HG03442 (cell line): ENCODE measurements around the gene NRM.
A peak's percentile ranks its signal among the peaks of the same experiment; 100 is the strongest.
"Not testable (repeated sequence)": the region's sequence is repeated elsewhere in the genome, so short reads cannot be mapped to it uniquely, and the experiment has no call there.

ENCODE experiments used
- ATAC-seq: cut with Tn5 transposase; IDR thresholded peaks from one replicate; pipeline ENCODE4 v1.9.1; 2021; ENCODE audit warnings: mild to moderate bottlenecking, moderate library complexity; ENCODE audit not compliant: unreplicated experiment

The NRM gene

DNA sequence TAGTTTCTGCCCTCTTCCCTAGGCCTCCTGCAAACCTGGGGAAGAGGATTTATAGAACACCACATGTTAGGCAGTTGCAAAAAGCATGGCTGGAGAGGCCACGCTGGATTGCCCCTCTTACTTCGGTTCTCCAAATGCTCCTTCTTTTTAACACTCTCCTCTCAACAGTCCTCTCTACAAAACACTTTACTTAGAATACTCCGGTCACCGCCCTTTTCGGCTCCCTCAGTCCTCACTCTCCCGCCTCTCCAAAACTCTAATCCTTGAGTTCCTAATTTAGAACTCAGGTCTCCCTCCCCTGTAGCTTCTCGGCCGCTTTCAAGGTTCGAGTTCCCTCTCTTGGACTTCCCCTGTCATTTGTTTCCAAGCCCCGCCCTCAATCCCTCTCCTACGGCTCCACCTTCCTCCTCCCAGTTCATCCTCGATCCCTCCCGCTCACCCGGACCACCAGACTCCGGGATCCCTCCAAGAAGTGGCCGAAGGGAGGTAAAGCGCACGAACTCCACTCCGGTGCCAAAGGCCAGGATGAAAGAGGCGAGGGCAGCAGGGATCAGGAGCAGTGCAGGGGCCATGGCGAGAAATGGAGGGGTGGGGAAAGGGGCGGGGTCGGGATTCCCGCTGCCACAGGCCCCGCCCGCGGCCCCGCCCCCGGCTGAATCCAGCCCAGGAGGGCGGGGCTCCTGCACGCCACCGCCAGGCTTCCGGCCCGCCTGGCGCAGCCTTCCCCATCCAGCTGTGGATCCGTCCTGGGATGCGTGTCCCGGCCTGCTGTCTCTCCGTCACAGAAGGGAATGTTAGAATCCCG lies at the start of gene NRM:
NRM (minus strand) TSS at position 582 of the 805 bp plus-strand sequence; CDS start at position 572, 10 bp downstream.
- ATAC-seq, result peak; percentile 33

- ATAC-seq, result no peak
Measured at GRCh38 chr6:30740540-30740870, 49.7 kb upstream of the NRM start.

GRCh38 chr6:30738532-30738931 lies 47.7 kb upstream of the NRM start:
- ATAC-seq, result no peak

- ATAC-seq, result no peak
Measured at GRCh38 chr6:30735668-30736314, 45.0 kb upstream of the NRM start.

DNA sequence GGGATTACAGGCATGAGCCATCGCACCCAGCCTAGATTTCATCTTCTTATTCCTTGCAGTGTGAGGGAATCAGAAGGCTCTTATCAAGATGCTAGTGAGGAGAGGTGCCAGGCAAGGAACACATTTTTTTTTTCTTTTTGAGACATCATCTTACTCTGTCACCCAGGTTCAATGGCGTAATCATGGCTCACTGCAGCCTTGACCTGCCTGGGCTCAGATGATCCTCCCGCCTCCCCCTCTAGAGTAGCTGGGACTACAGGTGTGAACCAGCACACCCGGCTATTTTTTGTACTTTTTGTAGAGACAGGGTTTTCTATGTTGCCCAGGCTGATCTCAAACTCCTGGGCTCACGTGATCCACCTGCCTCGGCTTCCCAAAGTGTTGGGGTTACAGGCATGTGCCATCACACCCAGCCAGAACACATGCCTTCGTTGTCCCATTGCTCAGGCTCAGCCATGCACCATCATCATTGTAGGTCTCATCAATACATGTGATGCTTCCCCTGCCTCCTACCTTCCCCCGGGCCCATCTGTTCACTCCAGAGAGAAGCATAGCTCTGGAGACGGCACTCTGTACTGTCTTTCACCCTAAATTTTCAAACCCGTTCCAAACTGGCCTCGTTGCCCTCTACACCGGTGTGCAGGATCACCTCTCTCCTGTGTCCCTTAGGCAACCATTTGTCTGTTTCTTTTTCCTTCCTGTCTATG lies 41.6 kb upstream of the NRM start:
- ATAC-seq, result no peak

- peak; percentile 49 for ATAC-seq
Measured at GRCh38 chr6:30730601-30731435, 40.0 kb upstream of the NRM start.

GRCh38 chr6:30727920-30728553 lies 37.3 kb upstream of the NRM start:
- ATAC-seq, result no peak

DNA sequence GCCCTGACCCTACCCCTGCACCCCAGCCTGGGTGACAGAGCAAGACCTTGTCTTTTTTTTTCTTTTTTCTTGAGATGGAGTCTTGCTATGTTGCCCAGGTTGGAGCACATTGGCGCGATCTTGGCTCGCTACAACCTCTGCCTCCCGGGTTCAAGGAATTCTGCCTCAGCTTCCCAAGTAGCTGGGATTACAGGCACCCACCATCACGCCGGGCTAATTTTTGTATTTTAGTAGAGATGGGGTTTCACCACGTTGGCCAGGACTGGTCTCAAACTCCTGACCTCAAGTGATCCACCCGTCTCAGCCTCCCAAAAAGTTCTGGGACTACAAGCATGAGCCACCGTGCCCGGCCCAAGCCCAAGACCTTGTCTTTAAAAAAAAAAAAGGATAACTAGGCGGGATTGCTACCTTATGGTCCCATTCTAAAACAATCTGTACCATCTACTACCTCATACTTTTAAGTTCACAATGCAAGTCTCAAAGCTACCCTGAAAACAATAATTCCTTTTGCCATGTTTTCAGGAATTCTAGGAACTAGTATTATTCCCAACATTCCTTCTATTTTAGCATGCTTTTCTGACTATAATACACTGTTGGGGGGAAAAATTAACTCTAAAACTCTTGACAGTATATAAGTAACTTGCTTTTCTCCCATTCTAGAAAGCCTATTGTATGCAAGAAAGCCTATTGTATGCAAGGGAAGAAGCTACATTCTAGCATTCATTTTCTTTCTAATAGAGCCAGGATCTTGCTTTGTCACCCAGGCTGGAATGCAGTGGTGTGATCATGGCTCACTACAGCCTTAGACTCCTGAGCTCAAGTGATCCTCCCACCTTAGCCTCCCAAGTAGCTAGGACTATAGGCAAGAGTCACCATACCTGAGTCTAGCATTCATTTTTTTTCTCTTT lies 36.0 kb upstream of the NRM start:
- ATAC-seq, result no peak

- ATAC-seq, result no peak
Measured at GRCh38 chr6:30725713-30726505, 35.1 kb upstream of the NRM start.

DNA sequence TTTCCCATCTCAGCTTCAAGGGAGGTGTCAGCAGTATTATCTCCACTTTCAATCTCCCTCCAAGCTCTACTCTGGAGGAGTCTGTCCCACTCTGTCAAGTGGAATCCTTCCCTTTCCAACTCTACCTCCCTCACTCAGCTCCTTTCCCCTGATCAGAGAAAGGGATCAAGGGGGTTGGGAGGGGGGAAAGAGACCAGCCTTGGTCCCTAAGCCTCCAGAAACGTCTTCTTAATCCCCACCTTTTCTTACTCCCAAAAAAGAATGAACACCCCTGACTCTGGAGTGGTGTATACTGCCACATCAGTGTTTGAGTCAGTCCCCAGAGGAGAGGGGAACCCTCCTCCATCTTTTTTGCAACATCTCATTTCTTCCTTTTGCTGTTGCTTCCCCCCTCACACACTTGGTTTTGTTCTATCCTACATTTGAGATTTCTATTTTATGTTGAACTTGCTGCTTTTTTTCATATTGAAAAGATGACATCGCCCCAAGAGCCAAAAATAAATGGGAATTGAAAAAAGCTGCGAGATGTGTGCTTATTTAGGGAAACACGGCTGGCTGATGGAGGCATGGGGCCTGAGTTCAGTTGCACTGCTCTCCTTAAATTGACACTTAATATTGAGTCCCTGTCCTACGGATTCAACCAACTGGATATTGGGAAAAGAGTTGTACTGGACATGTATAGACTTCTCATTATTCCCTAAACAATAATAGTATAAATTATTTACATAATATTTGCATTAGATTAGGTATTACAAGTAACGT lies 34.3 kb upstream of the NRM start:
- ATAC-seq, result no peak

DNA sequence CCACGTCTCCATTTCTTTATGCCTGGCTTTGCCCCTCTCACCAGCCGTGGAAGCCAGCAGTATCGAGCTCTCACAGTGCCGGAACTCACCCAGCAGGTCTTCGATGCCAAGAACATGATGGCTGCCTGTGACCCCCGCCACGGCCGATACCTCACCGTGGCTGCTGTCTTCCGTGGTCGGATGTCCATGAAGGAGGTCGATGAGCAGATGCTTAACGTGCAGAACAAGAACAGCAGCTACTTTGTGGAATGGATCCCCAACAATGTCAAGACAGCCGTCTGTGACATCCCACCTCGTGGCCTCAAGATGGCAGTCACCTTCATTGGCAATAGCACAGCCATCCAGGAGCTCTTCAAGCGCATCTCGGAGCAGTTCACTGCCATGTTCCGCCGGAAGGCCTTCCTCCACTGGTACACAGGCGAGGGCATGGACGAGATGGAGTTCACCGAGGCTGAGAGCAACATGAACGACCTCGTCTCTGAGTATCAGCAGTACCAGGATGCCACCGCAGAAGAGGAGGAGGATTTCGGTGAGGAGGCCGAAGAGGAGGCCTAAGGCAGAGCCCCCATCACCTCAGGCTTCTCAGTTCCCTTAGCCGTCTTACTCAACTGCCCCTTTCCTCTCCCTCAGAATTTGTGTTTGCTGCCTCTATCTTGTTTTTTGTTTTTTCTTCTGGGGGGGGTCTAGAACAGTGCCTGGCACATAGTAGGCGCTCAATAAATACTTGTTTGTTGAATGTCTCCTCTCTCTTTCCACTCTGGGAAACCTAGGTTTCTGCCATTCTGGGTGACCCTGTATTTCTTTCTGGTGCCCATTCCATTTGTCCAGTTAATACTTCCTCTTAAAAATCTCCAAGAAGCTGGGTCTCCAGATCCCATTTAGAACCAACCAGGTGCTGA lies 33.3 kb upstream of the NRM start:
- not testable (repeated sequence) for ATAC-seq

DNA sequence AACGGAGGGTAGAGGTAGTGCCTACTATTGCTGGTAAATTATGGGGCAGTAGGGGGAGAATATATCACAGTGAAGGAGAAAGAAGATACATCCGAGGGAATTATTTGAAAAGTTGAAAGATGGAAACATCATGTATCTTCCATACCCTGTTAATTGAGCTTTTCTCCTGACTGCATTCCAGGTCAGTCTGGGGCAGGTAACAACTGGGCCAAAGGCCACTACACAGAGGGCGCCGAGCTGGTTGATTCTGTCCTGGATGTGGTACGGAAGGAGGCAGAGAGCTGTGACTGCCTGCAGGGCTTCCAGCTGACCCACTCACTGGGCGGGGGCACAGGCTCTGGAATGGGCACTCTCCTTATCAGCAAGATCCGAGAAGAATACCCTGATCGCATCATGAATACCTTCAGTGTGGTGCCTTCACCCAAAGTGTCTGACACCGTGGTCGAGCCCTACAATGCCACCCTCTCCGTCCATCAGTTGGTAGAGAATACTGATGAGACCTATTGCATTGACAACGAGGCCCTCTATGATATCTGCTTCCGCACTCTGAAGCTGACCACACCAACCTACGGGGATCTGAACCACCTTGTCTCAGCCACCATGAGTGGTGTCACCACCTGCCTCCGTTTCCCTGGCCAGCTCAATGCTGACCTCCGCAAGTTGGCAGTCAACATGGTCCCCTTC lies 32.5 kb upstream of the NRM start:
- not testable (repeated sequence) for ATAC-seq

DNA sequence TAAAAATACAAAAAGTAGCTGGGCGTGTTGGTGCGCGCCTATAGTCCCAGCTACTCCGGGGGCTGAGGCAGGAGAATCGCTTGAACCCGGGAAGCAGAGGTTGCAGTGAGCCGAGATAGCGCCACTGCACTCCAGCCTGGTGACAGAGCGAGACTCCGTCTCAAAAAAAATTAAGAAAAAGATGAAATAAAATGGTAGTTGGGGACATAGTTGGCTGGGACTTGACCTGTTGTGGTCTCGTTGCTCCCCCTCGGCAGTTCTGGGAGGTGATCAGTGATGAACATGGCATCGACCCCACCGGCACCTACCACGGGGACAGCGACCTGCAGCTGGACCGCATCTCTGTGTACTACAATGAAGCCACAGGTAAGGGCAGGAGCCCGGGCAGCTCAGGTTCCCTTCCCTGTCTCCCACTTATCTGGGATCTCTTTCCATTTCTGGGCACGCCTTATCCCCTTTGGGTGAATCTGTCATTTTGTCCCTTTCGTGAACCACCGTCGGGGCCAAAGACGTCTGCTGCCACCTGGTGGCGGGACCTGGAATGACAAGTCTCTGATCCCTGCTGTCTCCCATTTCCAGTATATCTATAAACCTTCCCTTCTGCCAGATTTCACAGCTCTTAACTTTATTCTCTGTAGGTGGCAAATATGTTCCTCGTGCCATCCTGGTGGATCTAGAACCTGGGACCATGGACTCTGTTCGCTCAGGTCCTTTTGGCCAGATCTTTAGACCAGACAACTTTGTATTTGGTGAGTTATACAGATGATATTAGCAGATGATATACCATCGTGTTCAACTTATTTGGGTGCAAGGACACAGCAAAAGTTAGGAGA lies 31.7 kb upstream of the NRM start:
- ATAC-seq, result no peak

GRCh38 chr6:30722025-30722279 lies 31.2 kb upstream of the NRM start:
- ATAC-seq, result not testable (repeated sequence)

DNA sequence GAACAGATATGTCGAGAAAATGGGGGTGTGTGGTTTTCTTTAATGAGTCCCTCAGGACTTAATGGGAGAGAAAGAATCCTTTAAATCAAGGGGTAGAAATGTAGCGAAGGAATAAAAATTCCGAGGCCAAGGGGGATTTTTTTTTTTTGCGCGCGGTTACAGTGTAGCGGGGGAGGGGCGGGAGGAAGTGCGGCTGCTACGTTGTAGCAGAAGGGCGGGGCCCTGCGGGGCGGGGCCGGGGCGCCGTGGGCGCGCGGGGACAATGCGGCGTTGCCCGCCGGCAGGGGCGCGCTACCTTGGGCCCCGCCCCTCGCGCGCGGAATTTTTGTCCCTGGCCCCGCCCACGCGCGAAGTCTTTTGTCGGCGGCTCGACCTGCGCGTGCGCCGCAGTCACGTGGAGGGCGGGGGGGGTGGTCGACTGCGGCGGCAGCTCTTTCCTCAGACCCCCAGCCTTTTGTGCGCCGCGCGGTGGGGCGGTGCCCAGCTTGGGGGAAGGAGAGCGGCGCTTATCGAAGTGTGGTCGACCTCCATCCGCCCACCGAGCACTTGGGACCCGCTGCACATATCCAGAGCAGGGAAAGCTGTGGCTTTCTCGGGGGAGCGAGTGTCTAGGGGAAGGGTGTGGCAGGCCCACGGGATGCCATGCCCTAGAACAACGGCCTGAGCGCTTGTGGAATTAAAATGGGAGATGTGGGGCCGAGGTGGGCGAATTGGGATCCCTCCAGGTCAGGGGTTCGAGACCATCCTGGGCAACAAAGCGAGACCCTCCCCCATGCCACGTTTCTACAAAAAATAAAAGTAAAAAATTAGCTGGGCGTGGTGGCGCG lies 30.6 kb upstream of the NRM start:
- ATAC-seq, result no peak
